Erythroblast (primary cell): ENCODE data around the gene FETUB.

Experiments used
- GATA1 ChIP-seq: IDR thresholded peaks from 2 replicates; pipeline ENCODE4 v1.6.1; 2011; ENCODE audit warnings: low read depth, mild to moderate bottlenecking, control low read depth, low read length, moderate library complexity
- POLR2A ChIP-seq: IDR thresholded peaks from 2 replicates; pipeline ENCODE4 v1.6.1; 2011; ENCODE audit warnings: mild to moderate bottlenecking, low read length

GRCh38 chr3:186665625-186666188, 25.5 kb downstream of the FETUB start, which contains the start of gene HRG:
- TF ChIP-seq POLR2A (no peak), GATA1 (no peak)
